ENCODE measurements around the gene AFAP1L2.

AFAP1L2 gene

GRCh38 chr10:114412907-114413797 lies 8.8 kb upstream of the AFAP1L2 start:
- DNase-seq, result no peak

GRCh38 chr10:114408968-114409444 lies 4.7 kb upstream of the AFAP1L2 start:
- no peak for DNase-seq

GRCh38 chr10:114408112-114408967 lies 4.0 kb upstream of the AFAP1L2 start:
- DNase-seq, result no peak

DNA sequence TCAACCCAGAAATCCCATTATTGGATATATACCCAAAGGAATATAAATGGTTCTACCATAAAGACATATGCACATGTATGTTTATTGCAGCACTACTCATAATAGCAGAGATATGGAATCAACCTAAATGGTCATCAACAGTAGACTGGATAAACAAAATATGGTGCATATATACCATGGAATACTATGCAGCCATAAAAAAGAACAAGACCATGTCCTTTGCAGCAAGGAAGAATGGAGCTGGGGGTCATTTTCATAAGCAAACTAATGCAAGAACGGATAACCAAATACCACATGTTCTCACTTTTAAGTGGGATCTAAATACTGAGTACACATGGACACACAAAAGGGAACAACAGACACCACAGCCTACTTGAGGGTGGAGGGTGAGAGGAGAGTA lies 2.2 kb upstream of the AFAP1L2 start:
- no peak for DNase-seq

GRCh38 chr10:114405011-114405350 lies 679 bp upstream of the AFAP1L2 start:
- DNase-seq, result no peak

DNA sequence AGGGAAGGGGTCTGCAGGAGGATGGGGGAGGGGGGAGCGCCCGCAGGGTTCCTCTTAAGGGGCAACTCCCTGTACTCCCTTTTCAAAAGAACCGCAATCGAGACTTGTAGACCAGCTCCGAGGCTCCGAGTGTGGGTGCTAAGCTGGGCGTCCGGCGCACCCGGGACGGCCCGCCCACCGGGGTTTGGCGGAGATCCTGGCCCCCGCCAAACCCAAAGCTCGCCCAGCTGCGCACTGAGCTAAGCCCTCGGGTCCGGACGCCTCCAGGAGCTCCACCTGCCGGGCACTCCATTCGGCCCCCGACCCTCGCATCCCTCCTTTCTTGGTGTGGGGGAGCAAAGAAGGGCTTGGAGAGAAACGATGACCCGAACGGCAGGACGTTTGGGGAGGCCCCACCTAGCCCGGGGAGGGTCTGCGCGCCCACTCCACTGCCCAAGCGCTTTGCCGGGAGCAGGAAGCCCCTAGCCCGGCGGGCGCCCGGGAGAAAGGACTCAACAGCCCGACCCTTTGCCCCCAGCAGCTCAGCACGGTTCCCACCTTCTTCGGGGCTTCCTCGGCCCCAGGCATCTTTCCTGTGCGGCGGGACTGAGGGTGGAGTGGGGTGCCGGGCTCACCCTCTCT lies 651 bp downstream of the AFAP1L2 start:
- no peak for DNase-seq

DNA sequence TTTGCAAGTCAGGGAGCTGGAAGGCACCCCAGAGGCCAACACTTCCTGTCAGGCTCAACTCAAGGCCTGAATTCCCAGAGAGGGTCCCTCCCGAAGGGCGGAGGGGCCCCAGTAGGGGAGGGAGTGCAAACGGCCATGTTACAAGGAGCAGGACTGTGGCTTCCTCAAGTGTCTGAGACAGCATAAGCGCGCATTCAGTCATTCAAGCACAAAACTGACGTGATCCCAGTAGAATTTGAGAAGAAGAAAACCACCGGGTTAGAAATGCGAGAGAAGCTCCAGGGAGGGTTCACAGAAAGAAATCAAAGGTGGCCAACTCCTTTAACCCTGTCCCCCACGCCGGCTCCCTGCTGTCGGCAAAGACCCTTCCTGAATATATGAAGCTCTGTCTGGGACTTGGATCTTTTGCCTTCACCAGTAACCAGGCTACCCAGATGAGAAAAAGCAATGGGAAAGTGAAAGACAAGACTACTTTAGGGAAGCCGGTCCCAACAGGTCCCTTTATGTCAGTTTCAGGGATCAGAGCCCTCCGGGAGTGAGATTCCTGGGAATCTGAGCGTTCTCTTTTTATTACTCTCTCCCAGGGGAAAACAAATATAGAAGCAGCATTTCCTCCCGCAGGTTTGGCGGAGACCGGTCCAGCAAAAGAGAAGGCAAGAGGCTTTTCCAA lies 1.3 kb downstream of the AFAP1L2 start:
- DNase-seq, result no peak

DNA sequence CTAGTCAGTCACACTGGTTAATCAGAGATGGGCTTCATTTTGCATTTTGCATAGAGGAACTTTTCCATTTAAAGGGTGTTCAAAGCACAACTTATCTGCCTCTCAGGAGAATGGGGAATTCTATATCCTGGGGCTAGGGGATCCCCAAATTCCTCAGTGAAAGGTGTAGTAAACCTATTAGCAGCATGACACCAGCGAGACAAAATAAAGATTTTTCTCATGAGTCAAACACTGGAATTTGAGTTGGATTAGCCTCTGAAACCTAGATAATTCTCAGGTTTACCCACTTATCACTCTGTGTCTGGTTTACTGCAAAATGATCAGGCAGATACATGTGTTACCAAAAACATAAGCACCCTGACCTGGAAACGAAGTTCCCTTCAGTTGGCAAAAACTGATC lies 2.1 kb downstream of the AFAP1L2 start:
- DNase-seq, result no peak

GRCh38 chr10:114401195-114401791 lies 3.0 kb downstream of the AFAP1L2 start:
- no peak for DNase-seq

- no peak for DNase-seq
These were observed 4.2 kb downstream of the AFAP1L2 start for GRCh38 chr10:114400091-114400490.

DNA sequence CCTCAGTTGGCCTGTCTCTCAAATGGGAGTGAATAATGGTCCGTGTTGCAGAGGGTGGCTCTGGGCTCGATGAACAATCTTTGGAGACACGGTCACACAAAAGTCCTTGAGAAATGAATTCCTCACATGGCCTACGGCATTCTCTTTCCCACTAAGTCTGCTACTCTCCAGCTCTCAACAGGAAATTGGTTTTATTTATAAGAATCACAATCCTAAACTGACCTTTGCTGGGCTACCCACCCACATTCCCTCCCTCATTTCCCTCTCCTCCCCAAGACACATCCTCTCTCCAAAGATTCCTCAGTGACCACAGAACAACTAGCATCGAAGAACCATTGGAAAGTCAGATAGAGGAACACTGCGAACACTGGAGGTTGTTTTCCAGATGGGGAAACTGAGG lies 4.7 kb downstream of the AFAP1L2 start:
- DNase-seq, result no peak

- DNase-seq, result no peak
These were observed 5.5 kb downstream of the AFAP1L2 start for GRCh38 chr10:114398587-114399331.

GRCh38 chr10:114397651-114398145 lies 6.6 kb downstream of the AFAP1L2 start:
- DNase-seq, result no peak

DNA sequence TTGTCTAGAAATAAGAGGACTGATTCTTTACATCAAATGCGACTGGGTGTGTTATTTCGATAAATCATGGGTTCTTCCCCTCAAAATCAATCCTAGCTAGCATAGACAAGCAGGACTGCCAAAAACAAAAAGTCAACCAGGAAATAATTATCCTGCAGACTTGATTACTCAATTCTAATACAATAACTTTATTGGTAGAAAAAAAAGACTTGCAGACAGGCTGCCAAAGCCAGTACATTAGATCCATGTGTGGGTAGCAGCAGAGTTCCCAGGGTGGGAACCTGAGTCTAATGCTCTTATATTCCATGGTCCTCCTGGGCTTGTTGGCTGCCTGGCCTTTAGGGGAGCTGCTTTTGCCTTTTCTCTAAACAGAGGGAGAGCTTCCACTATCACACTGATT lies 7.8 kb downstream of the AFAP1L2 start:
- no peak for DNase-seq

DNA sequence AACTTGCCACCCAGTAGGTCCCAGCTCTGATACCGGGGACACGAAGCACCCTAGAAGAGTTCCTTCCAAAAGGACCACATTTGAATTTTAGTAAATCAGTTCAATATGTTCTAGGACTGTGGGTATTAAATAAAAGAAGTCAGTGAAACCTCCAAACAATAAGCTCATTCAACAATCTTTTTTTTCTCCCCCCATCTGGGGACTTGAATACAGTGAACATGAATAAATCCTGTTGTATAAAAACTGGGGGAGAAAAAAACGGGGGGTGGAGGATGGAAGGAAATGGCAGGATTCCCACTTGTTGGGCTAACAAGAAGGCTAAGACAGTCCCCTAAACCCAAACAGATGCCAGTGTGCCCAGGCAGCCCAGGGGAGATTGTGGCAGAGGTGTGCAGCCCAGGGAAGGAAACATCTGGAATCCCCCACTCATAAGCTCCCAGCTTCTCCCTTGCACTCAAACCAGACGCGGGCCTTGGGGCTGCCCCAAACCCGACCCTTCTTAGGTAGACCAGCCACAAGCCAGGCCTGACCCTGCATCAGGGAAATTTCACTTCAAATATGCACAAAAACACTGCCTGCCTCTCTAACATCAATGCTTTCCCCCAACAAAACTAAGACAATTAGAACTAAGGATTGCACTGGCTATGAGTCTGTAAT lies 8.8 kb downstream of the AFAP1L2 start:
- DNase-seq, result no peak

DNA sequence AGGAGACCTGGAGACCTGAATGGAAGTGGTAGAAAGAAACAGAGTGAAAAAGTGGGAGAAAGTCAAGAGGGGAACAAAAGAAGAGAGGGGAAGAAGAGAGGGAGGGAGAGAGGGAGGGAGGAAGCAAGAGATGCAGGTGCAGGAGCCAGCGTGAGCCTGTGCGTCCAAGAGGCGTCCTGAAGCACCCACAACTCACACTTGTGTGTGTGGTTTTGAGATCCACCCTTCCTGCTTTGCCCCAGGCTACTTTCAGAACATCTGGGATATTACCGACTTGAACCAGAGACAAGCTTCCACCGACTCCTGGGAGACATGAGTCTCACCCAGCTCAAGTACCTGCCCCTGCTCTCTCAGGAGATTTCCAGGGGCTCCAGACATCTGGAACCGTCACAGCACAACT lies 9.8 kb downstream of the AFAP1L2 start:
- no peak for DNase-seq

- no peak for DNase-seq
These were observed 10.4 kb downstream of the AFAP1L2 start for GRCh38 chr10:114393886-114394285.

DNA sequence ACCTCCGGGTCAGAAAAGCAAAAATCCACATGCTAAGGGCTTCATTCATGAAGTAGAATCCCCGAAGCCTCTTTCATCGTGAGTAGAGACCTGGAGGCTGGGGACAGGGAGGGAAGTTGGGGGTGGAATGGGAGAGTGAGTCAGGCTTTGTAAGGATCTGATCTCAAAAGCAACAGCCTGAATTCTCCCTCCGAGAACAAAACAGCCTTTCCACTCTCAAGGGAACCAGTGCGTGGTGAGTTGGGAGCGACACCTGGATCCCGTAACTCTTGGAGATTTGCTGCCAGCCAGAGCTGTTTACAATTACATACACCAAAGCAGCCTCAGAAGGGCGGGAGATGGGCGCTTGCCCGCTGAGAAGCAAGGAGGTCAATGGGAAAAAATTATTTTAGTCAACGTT lies 10.8 kb downstream of the AFAP1L2 start:
- DNase-seq, result no peak

- DNase-seq, result no peak
These were observed 12.0 kb downstream of the AFAP1L2 start for GRCh38 chr10:114392112-114392835.

DNA sequence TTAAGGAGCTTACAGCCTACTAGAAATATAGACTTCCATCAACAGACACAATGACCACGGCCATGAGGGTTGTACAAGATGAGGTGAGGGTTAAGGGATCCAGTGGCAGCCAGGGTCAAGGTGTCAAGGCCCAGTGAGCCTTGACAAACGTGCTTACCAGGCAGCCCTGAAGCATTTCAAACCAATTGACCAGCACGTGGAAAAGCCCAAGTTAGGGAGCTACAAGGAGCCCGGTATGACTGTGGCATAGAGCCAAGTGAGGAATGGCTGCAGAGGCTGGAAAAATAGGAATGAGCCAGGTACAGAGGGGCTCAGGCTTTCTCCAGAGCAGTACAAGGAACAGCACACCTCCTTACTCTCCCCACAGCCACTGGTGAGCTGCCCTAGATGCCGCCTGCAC lies 12.7 kb downstream of the AFAP1L2 start:
- no peak for DNase-seq

All from CD4-positive, alpha-beta T cell treated with Interleukin-6 for 4 hours (primary cell).